Liver (tissue), 9 donors: ENCODE results near the gene UBR1. TPM values are rescaled to one million over a fixed set of nuclear protein-coding genes. Genes with fewer than 3 reads are reported as not detected.

ENCODE experiments used
- DNase-seq: peaks from one replicate; pipeline ENCODE4 v3.0.0-alpha.2; 2017; ENCODE audit warnings: low spot score
- H3K27ac ChIP-seq, 2 donors: one replicate each; pipeline ENCODE4 v1.7.0; 2013; ENCODE audit warnings: inconsistent platforms in 2 of 2, low read length in 2 of 2, control low read depth in 1 of 2, low read depth in 1 of 2, mild to moderate bottlenecking in 1 of 2
- H3K27me3 ChIP-seq, 4 donors: one replicate each; pipeline versions ENCODE4 v1.6.1 to v1.7.0; 2013; ENCODE audit warnings: low read length in 3 of 4, inconsistent platforms in 1 of 4, mild to moderate bottlenecking in 1 of 4, moderate library complexity in 1 of 4; ENCODE audit not compliant: control insufficient read depth in 4 of 4, insufficient read depth in 4 of 4
- H3K36me3 ChIP-seq, 4 donors: one replicate each; pipeline versions ENCODE4 v1.6.1 to v1.7.0; 2013; ENCODE audit warnings: low read length in 3 of 4, mild to moderate bottlenecking in 3 of 4, low read depth in 1 of 4, moderate library complexity in 1 of 4; ENCODE audit not compliant: control insufficient read depth in 4 of 4, insufficient read depth in 3 of 4
- H3K4me1 ChIP-seq, 4 donors: one replicate each; pipeline versions ENCODE4 v1.6.1 to v1.7.0; 2013; ENCODE audit warnings: low read length in 3 of 4, mild to moderate bottlenecking in 3 of 4, moderate library complexity in 1 of 4; ENCODE audit not compliant: control insufficient read depth in 4 of 4, insufficient read depth in 4 of 4
- H3K4me3 ChIP-seq, 3 donors: one replicate each; pipeline versions ENCODE4 v1.6.1 to v1.7.0; 2013; ENCODE audit warnings: low read length in 3 of 3, control low read depth in 1 of 3, low read depth in 1 of 3, mild to moderate bottlenecking in 1 of 3
- H3K9ac ChIP-seq, 2 donors: one replicate each; pipeline ENCODE4 v1.7.0; 2013; ENCODE audit warnings: low read length in 2 of 2, mild to moderate bottlenecking in 2 of 2, moderate library complexity in 2 of 2, control low read depth in 1 of 2, low read depth in 1 of 2
- H3K9me3 ChIP-seq, 4 donors: one replicate each; pipeline versions ENCODE4 v1.6.1 to v1.7.0; 2013; ENCODE audit warnings: low read length in 3 of 4; ENCODE audit not compliant: control insufficient read depth in 4 of 4
- ATF3 ChIP-seq: IDR thresholded peaks from 2 replicates; pipeline ENCODE4 v1.6.1; 2016; ENCODE audit warnings: antibody characterized with exemption
- CTCF ChIP-seq: fragments of 150-350 bp; IDR thresholded peaks from 2 replicates; pipeline ENCODE4 v1.5.1; 2017; ENCODE audit warnings: improper control_type of control experiment, low read depth, low read length; ENCODE audit not compliant: missing input control
- EGR1 ChIP-seq, 2 donors: IDR thresholded peaks; 2 replicates each; pipeline ENCODE4 v1.6.1; 2016 to 2018; ENCODE audit warnings: antibody characterized with exemption in 2 of 2, low read depth in 2 of 2
- FOXA1 ChIP-seq: IDR thresholded peaks from 2 replicates; pipeline ENCODE4 v1.6.1; 2016; ENCODE audit warnings: antibody characterized with exemption
- FOXA2 ChIP-seq: IDR thresholded peaks from 2 replicates; pipeline ENCODE4 v1.6.1; 2016; ENCODE audit warnings: antibody characterized with exemption
- GABPA ChIP-seq, 2 donors: IDR thresholded peaks in 1 of 2; conservative IDR thresholded peaks in 1 of 2; 2 replicates each; pipeline ENCODE4 v1.6.1; 2016; ENCODE audit warnings: antibody characterized with exemption in 2 of 2, mild to moderate bottlenecking in 1 of 2, moderate library complexity in 1 of 2
- HNF4A ChIP-seq, 2 donors: conservative IDR thresholded peaks; 2 replicates each; pipeline ENCODE4 v1.6.1; 2016; ENCODE audit warnings: antibody characterized with exemption in 2 of 2, mild to moderate bottlenecking in 2 of 2
- HNF4G ChIP-seq: IDR thresholded peaks from 2 replicates; pipeline ENCODE4 v1.6.1; 2016; ENCODE audit warnings: antibody characterized with exemption
- JUND ChIP-seq, 2 donors: IDR thresholded peaks; 2 replicates each; pipeline ENCODE4 v1.6.1; 2016; ENCODE audit warnings: antibody characterized with exemption in 2 of 2
- NR2F2 ChIP-seq: IDR thresholded peaks from 2 replicates; pipeline ENCODE4 v1.6.1; 2016; ENCODE audit warnings: antibody characterized with exemption
- RAD21 ChIP-seq, 2 donors: IDR thresholded peaks; 2 replicates each; pipeline ENCODE4 v1.6.1; 2016; ENCODE audit warnings: antibody characterized with exemption in 2 of 2, mild to moderate bottlenecking in 2 of 2
- REST ChIP-seq: IDR thresholded peaks from 2 replicates; pipeline ENCODE4 v1.6.1; 2016; ENCODE audit warnings: antibody characterized with exemption, mild to moderate bottlenecking
- RXRA ChIP-seq, 2 donors: IDR thresholded peaks; 2 replicates each; pipeline ENCODE4 v1.6.1; 2017 to 2018; ENCODE audit warnings: antibody characterized with exemption in 2 of 2, mild to moderate bottlenecking in 1 of 2
- SP1 ChIP-seq: IDR thresholded peaks from 2 replicates; pipeline ENCODE4 v1.6.1; 2018; ENCODE audit warnings: antibody characterized with exemption, mild to moderate bottlenecking
- TAF1 ChIP-seq: conservative IDR thresholded peaks from 2 replicates; pipeline ENCODE4 v1.6.1; 2016; ENCODE audit warnings: antibody characterized with exemption, mild to moderate bottlenecking
- YY1 ChIP-seq: IDR thresholded peaks from 2 replicates; pipeline ENCODE4 v1.6.1; 2016; ENCODE audit warnings: antibody characterized with exemption, mild to moderate bottlenecking
- ZBTB33 ChIP-seq: IDR thresholded peaks from 2 replicates; pipeline ENCODE4 v1.6.1; 2016; ENCODE audit warnings: antibody characterized with exemption
- WGBS: extraction: QIAGEN DNeasy Blood & Tissue Kit; methylation state at CpG from one replicate; pipeline ENCODE4 v1.1.7; 2013; 5-methylcytosine and 5-hydroxymethylcytosine counted together
- polyA plus RNA-seq, 2 donors: library from polyadenylated mRNA; stranded (reverse) in 1 of 2; unstranded in 1 of 2; fragments of 200-250 nt in 1 of 2; fragments of >200 nt in 1 of 2; fragmentation: Nextera tagmentation in 1 of 2; extraction: Ambion mirVana in 1 of 2; gene quantifications; one replicate each; pipeline versions ENCODE4 v1.2.1 to v1.2.3, GENCODE V29; 2013 to 2015
- total RNA-seq, 2 donors: library from RNA; depleted of rRNA; stranded (reverse); fragments of >200 nt; gene quantifications; one replicate each; pipeline ENCODE4 v1.2.3, GENCODE V29; 2014
- TF ChIP-seq, protein P1 (sequence below): IDR thresholded peaks from 2 replicates; pipeline ENCODE4 v1.6.1; 2016; ENCODE audit warnings: antibody characterized with exemption
- donor health status: healthy.
- donor health status: healthy.
- donor health status: healthy.
- donor health status: healthy.
- donor health status: healthy.

The UBR1 gene
- 10 to 100 TPM; 17.1 to 25.3 TPM for total RNA-seq
- polyA plus RNA-seq = 1 to 10 TPM; 3.7 to 4.8 TPM

DNA sequence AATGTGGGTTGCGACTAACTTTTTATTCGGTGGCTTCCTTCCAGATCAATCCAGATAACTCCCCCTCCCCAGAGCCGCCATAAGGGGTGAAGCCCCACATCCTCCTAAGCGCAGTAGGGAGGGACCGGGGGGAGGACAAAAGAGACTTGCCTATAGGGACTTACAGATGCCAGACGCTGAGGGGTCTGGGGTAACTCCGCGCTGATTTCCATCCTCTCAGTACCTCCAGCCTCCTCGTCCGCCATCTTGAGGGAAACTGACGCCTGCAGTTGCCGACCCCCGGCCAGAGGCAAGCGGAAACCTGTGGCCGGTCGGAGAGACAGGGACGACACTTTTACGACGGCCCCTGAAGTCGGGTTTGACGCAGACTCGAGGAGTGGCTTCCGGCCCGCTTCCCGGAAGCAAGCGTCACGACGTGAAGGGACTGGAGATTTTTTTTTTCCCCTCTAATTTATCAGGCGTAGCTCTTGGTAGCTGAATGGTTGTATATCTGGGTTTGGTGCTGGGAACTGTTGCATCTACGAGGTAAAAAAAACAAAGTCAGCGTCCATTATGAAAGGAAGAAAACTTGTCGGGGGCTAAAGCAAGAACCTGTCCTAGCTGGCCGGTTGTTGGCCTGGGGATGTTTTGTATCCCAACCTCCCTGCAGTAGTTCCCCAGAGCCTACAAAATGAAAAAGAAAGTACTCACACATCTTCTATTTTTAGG is at the start of gene UBR1:
Gene UBR1, minus strand, starts transcription at position 261 of the 708 bp plus-strand sequence. Its CDS starts 16 bp downstream, at position 245.
- Histone ChIP-seq H3K27ac (peak within 1 kb of the TSS; percentile 93 to 96), H3K4me3 (peak within 1 kb of the TSS; percentile 88 to 98 (median 93)), H3K27me3 (no peaks in the 10 kb centered on the region), H3K36me3 (peaks cover 0 to 3% (median 0%) of the 10 kb centered on the region in 4 donors), H3K4me1 (peaks cover 3 to 17% (median 14%) of the 10 kb centered on the region in 4 donors), H3K9ac (peak within 1 kb of the TSS; percentile 92 to 99), H3K9me3 (no peaks in the 10 kb centered on the region)
- under 1% methylated on average over 33 of the region's 33 CpGs for WGBS
- DNase-seq = peak; percentile 86
- TF ChIP-seq NR2F2 = peak; percentile 8
- TF ChIP-seq ATF3 = no peak
- no peak for TF ChIP-seq FOXA2
- TF ChIP-seq TAF1 = peak; percentile 79
- peak; percentile 67 for TF ChIP-seq ZBTB33
- no peak for TF ChIP-seq FOXA1
- TF ChIP-seq SP1 = peak; percentile 12
- TF ChIP-seq RAD21 (IDR thresholded peaks at IDR 0.05) = peak; percentile 4 to 26
- peak; percentile 44 for TF ChIP-seq REST
- TF ChIP-seq HNF4A (conservative IDR thresholded peaks at IDR 0.05) = peak in 1 of 2 donors; percentile 13
- peak; percentile 95 for TF ChIP-seq YY1
- no peak for TF ChIP-seq RXRA (IDR thresholded peaks at IDR 0.05)
- TF ChIP-seq JUND (IDR thresholded peaks at IDR 0.05) = peak in 1 of 2 donors; percentile 14
- peak; percentile 33 to 91 for TF ChIP-seq EGR1 (IDR thresholded peaks at IDR 0.05; ENCODE audit: low read depth in 2 of 2)
- no peak for TF ChIP-seq CTCF
- peak; percentile 77 to 94 for TF ChIP-seq GABPA (IDR thresholded peaks at IDR 0.05 in 1 of 2, conservative IDR thresholded peaks at IDR 0.05 in 1 of 2)
- TF ChIP-seq HNF4G = no peak
- TF ChIP-seq, protein P1, sequence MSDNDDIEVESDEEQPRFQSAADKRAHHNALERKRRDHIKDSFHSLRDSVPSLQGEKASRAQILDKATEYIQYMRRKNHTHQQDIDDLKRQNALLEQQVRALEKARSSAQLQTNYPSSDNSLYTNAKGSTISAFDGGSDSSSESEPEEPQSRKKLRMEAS = peak; percentile 81
